GM21515 (cell line): ENCODE measurements around the gene TTC33.

Experiments
- ATAC-seq: cut with Tn5 transposase; IDR thresholded peaks from one replicate; pipeline ENCODE4 v1.9.1; 2021; ENCODE audit not compliant: unreplicated experiment

TTC33 gene

DNA sequence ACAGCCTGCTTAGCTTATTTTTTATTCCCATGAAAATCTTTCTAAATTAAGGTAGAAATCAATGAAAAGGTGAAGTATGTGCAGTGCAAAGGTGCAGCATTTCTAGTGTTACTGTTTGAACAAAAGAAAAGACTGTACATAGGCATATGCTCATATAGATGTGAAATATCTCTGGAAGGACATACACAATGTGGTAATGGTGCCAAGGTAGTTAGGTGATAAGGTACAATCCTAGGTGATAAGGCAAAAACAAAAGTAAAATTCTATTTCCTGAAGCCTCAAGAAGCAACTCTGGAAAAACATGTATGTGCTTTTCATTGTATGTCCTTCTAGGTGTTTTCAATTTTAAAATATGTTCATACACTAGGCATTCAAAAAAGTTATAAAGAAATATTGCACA lies 215.5 kb downstream of the TTC33 start:
- ATAC-seq, result no peak

DNA sequence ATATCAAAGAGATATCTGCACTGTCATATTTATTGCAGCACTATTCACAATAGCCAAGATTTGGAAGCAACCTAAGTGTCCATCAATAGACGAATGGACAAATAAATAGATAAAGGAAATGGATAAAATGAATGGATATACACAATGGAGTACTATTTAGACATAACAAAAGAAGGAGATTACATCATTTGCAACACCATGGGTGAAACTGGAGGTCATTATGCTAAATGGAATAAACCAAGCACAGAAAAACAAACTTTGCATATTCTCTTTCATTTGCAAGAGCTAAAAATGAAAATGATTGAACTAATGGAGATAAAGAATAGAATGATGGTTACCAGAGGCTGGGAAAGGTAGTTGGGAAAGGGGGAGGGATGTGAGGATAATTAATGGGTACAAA lies 231.1 kb downstream of the TTC33 start:
- no peak for ATAC-seq

DNA sequence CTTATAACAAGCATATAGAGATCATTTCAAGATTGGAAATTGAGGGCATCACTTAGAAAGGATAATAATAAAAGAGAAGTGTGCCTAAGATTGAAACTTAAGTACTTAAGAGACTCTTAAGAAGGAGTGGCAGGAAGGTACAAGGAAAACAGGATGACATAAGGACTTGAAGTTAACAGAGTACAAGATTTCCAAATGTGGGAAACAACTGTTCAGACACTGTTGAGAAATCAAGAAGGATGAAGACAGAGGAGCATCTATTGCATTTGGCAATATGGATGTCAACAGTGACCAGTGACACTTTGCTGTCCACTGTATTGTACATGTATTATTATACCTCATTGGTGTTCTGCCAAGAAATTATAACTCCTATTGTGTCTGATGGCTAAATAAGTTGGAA lies 233.8 kb downstream of the TTC33 start:
- ATAC-seq, result no peak

DNA sequence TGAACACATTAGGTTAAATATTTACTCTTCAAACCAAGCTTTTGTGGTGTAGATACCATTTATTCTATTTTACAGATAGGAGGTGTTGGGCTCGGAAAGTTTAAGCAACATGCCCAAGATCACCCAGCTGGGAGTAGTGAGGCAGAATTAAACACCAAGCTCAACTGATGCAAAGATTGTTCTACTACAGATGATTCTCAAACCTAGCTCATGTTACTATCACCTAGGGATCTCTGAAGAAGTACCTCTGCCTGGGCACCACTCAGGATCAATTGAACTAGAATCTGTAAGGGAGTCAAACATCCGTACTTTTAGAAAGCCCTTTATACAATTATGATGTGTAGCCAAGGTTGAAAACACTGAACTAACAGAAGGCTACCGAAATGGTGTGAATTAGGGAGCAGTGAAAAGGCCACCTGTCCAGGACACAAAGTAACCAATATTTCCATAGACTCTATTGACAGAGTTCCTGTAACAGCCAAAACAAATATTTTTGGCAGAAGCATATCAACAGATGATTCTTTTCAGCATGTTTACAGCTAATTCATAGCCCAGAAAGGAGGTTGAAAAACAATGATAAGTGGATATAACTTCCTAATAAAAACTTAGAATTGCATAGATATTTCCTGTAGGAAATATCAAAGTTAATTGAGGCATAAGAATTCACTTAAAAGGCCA lies 234.5 kb downstream of the TTC33 start:
- ATAC-seq, result no peak

DNA sequence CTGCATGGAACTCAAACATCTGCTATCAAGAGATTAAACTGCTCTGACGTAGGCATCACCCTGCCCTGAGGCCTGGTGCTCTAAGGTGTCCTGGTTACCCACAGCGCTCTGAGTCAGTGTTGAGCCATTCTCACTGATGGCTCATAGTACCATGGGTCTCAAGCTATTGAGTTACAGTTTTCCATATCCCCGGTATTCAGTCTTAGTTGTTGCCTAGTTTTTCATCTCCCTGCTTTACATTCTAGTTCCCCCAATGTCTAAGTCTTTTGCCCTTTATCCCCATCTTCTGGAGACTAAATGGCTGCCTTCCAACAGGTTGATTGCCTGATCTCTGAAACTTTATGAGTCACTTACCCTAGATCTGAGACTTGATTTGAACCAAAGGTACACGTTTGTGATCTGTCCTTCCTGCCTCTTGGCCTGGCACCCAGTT lies 237.3 kb downstream of the TTC33 start:
- no peak for ATAC-seq

DNA sequence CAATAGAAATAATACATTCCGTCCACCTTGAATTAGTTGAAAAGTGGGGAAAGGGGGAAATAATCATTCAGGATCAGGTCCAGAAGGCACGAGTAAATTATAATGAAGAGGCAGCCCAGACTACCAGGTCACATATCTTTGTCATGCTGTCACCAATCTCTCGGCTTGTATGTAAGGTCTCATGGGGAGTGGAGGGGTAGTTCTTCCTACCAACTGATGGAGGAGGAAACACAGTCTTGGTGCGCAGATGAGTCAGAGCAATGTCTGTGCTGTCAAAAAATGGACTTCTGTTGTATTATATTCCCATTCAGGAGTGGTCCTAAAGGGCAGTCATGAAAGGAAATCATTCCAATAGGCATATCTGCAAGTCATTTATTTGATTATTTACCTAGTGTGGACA lies 240.3 kb downstream of the TTC33 start:
- ATAC-seq, result no peak

DNA sequence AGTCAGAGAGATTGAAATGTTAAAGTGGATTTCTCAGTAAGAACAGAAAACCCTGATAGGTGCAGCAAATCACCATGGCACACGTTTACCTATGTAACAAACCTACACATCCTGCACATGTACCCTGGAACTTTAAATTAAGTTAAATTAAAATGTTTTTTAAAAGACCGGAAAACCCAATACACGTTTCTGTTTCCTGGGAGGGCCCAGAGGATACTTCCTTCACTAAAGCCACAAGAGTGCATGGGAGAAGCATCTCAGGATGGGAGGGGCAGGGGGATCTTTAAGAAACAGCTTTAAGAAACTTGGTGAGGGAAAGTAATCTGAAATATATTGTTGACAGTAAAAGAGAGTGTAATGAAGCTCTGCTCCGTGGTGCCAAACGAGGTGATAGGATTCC lies 240.8 kb downstream of the TTC33 start:
- ATAC-seq, result no peak

DNA sequence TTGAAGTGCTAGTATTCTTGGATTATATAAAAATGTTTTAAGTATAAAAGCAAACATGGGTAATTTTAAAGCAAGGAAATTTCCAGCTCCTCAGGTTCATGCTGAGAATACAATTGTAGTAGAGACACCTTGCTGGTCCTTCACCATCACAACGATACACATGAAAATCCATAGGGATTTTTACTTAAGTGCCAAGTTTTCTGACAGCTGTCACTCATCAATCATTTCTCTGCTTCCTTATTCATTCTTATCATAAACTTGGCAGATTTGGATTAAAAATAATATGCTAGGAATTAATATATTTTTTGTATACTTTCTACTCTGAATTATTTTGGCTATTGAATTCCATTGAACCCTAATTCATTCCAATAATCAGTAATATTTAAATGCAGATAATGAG lies 244.0 kb downstream of the TTC33 start:
- ATAC-seq, result no peak

DNA sequence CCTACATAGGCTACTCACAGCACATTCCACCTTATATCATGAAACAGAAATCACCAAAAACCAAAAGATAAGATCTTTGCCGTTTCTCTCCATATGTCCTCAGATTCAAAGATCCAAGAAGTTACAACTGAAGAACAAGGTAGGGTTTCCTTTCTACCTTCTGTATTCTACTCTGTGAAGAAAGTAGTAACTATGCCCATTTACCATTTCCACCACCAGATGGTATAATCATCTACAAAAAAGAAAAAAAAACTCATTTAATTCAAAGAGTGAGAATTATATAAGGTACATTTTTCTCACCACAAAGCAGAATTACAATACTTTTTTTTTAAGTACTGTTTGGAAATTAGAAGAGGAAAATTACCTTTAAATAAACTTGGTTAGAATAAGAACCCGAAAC lies 248.7 kb downstream of the TTC33 start:
- ATAC-seq, result no peak

DNA sequence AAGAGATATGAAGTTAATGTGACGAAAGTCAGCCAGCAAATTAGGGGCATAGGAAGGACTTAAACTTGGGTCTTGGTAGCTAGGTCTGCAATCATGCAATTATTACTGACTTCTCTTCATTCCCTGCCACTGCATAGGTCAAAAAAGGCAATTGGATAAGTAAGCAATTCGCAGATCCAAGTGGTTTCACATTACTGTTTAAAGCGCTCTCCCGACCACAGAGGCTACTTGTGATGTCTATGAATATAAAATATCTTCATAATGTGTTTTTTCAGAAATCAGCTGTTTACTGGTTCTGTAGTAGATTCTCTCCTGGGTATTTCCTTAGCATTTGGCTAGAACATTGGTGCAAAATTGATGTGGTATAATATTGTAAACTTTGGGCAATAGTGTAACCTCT lies 250.7 kb downstream of the TTC33 start:
- ATAC-seq, result no peak

DNA sequence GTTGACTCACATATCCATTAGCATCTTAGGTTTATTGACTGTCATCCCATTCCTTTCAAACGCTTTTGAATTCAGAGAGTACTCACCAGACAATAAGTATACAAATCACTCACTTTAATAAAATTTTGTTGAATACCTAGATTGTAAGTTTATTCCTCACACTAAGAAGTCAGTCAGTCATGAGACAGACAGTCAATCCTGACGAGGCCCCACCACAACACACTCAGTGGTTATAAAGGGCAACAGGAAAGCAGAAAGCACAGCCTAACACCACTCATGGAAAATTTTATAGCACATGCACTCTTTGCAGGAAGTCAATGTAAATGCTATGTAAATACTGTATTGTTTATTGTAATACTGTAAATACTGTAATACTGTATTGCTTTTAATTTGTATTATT lies 252.3 kb downstream of the TTC33 start:
- ATAC-seq, result no peak

DNA sequence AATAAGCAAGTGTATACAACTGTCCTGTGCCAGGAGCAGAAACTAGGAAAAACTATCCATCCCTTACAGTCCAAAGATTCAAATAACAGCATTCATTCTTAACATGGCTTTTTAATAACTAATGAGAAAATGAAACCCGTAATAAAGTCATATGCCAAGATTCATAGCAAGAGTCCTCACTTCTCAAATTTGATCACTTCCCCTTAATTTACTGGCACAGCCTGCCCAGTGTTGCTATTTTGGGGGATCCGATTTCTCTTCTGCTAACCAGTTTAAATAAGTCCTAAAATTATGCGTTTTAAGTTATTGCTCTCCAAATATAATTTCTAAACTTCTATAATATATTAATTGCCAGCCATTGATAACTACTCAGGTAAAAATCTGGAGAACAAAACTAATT lies 253.0 kb downstream of the TTC33 start:
- ATAC-seq, result no peak

DNA sequence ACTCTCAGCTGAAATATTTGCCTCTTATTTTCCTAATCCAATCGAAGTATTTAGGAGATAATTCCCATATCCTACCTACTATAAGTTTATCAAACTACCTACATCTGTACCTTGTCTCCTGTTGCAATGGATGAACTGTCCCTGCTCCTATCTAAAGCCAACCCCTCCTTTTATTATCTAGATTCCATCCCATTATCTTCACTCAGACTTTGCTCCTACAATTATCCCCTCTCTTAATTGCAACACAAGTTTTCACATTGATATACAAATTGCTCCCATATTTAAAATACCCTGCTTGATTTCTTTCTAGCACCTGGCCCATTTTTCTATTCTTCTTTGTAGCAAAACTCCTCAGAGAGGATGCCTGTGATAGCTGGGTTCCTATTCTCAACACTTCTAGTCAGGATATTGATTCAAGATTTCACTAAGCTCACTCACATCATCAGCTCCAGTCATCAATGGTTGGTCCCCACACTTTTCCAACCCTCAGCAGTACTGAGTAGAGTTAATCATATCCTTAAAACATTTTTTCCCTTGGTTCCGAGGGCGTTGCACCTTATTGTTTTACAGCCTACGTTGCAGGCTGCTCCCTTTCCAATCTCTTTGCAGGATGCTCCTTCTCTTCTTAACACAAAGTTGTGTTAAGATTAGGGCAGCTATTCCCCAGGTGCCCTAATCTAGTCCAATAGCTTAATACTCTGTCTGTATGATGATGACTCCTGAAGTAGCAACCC lies 253.9 kb downstream of the TTC33 start:
- no peak for ATAC-seq

DNA sequence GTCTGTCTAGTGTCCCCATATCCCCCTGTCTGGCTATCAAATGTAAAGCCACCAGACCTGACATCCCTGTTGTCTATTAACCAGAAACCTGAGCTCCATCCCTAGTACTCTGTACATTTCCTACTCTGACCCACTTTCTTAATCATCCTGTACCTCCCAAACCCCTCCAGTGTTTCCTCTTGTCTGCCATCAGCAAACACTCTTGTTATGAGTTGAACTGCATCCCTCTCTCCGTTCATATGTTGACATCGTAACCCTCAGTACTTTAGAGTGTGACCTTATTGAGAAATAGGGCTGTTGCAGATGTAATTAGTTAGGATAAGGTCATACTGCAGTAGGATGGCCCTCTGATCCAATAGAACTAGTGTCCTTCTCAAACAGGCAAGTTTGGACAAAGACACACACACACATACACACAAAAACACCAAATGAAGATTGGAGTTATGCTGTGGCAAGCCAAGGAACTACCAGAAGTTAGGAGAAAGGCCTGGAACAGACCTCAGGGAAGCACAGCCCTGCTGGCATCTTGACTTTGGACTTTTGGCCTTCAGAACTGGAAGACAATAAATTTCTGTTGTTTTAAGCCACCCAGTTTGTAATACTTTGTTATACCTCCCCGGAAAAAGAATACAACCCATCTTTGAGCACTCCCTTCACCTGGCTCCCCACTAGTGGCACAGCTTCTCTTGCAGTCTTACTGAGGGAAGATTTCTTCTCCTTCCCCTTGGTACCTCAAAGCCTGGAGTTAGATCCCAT lies 256.1 kb downstream of the TTC33 start:
- ATAC-seq, result no peak

DNA sequence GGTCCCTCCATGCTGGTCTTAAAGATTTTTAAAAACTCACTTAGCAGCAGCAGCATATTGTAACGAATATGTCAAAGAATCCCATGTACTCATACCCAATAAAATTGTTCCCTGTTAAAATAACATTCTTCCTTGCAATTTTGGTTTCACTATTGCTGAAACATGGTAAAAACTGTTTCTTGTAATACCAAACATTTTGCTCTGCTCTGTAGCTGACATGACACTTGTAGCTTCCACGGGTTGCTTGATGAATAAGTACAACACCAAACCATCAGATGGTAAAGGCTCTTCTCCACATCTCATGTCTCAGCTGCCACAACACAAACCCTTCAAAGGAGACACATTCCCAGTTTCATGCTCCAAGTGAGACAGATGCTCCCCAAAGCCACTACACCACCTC lies 256.8 kb downstream of the TTC33 start:
- no peak for ATAC-seq

DNA sequence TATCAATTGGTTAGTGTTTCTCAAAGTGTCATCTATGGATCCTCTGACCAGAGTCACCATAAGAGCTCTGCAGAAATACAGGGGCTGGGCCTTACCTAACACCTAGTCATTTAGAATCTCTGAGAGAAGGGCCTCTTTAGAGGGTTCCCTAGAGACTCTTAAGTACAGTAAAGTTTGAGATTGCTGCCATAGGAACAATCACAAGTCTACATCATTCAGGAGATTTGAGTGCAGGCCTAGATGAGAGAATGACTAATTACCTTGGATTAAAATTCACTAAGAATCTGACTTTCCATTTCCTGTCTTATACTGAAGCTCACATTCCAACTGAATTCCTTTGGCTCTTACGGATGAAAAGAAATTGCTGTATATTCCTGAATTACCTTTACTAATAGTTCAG lies 258.2 kb downstream of the TTC33 start:
- no peak for ATAC-seq

DNA sequence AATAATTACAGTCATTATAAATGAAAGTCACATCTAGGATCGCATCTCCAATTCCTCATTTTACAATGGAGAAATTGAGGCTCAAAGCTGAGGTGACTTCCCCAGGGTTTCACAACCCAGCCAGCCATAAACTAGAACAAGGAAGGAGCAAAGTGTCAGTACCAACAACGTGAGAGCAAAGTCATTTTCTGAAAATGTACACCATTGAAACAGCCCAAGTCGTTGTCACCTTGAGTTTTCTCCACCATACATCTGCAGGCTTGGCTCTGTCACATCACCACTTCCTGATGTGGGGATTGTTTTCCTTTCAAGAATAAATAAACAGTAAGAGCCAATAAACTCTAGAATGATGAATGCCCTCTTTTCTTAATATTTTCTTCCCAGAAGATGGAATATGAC lies 260.5 kb downstream of the TTC33 start:
- no peak for ATAC-seq

DNA sequence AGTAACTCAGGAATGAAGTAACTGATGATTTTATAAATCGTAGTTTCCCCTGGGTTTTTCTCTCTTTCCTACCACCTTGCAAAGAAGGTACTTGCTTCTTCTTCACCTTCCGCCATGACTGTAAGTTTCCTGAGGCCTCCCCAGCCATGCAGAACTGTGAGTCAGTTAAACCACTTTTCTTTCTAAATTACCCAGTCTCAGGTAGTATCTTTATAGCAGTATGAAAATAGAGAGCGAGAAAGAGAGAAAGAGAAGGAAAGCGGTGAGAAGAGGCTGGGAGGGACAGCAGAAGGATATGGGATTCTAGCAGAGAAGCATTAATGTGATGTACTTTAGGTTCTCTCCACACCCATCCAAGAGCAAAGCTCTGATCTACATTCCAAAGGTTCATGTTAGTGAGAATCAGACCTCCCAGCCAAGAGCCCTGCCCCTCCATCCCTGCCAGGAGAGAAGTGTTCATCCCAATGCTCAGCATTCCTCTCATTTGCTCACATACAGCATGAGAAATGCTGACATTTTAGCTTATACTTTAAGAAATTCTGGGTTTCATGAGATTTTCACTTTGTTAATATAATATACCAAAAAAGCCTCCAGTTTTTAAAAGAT lies 261.0 kb downstream of the TTC33 start:
- ATAC-seq, result no peak

DNA sequence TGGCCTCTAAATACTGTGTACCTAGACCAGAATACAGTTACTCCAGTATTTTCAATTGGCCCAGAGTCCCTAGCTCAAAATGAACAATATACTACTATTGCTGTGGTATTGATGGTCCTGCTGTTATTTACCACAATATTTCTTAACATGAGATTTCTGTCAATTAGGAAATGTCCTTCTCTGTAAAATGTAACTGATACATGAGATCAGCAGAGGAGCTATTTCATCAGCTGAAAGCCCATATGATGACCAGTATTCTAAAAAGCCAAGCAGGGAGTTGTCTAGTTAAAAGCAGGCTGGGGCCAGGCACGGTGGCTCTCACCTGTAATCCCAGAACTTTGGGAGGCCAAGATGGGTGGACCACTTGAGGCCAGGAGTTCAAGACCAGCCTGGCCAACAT lies 263.7 kb downstream of the TTC33 start:
- no peak for ATAC-seq

DNA sequence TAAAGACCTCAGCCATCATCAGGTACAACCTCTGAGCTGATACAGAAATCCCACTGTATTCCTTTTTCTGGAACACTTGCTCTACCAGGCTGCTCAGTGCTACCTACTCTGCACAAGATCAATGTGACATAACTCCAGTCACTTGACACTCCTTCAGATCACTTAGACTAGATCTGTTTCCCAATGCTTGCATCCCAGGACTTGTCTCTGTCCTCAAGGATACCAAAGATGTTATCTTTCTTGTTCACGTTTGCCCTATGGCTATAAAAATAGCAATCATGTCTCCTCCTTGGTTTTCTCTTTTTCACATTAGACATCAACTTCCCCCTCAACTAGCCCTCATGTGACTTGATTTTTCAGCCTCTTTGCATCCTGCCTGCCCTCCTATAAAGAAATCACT lies 264.1 kb downstream of the TTC33 start:
- no peak for ATAC-seq

DNA sequence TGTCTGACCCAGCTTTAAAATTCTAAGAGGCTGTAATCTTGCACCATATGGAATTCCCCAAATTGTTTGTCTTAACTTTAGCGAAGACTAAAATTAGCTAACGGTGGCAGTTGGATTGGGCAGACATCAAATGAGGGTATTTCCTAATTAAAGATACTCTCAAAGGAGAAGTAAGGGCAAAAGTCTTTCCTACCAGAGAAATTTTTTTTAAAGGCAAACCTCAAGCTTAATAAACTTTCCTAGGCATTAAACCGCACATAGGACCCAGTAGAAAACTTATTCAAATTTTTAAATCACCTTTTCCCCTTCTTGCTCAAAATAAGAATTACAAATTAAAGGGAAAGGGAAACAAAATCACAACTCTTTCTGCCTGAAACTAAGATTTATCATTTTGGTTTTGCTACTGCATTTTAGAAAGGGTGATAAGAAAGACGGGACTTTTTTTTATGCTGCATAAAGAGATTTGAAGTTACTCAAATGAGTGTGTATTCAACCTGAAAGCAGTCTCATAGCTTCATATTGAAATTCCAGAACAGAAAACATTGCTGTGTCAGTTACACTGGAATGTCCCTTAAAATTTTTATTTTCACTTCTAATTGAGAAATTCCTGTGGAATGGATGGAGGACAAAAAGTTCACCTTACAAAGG lies 265.2 kb downstream of the TTC33 start:
- peak; percentile 42 for ATAC-seq
